HG03135 (cell line): Measurements from ENCODE around the gene RFWD3.
"Not testable (repeated sequence)": the region's sequence is repeated elsewhere in the genome, so short reads cannot be mapped to it uniquely, and the experiment has no call there.

Experiments used
- ATAC-seq: cut with Tn5 transposase; IDR thresholded peaks from one replicate; pipeline ENCODE4 v1.9.1; 2021; ENCODE audit warnings: mild to moderate bottlenecking, moderate library complexity; ENCODE audit not compliant: unreplicated experiment

Gene RFWD3, protein sequence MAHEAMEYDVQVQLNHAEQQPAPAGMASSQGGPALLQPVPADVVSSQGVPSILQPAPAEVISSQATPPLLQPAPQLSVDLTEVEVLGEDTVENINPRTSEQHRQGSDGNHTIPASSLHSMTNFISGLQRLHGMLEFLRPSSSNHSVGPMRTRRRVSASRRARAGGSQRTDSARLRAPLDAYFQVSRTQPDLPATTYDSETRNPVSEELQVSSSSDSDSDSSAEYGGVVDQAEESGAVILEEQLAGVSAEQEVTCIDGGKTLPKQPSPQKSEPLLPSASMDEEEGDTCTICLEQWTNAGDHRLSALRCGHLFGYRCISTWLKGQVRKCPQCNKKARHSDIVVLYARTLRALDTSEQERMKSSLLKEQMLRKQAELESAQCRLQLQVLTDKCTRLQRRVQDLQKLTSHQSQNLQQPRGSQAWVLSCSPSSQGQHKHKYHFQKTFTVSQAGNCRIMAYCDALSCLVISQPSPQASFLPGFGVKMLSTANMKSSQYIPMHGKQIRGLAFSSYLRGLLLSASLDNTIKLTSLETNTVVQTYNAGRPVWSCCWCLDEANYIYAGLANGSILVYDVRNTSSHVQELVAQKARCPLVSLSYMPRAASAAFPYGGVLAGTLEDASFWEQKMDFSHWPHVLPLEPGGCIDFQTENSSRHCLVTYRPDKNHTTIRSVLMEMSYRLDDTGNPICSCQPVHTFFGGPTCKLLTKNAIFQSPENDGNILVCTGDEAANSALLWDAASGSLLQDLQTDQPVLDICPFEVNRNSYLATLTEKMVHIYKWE

DNA sequence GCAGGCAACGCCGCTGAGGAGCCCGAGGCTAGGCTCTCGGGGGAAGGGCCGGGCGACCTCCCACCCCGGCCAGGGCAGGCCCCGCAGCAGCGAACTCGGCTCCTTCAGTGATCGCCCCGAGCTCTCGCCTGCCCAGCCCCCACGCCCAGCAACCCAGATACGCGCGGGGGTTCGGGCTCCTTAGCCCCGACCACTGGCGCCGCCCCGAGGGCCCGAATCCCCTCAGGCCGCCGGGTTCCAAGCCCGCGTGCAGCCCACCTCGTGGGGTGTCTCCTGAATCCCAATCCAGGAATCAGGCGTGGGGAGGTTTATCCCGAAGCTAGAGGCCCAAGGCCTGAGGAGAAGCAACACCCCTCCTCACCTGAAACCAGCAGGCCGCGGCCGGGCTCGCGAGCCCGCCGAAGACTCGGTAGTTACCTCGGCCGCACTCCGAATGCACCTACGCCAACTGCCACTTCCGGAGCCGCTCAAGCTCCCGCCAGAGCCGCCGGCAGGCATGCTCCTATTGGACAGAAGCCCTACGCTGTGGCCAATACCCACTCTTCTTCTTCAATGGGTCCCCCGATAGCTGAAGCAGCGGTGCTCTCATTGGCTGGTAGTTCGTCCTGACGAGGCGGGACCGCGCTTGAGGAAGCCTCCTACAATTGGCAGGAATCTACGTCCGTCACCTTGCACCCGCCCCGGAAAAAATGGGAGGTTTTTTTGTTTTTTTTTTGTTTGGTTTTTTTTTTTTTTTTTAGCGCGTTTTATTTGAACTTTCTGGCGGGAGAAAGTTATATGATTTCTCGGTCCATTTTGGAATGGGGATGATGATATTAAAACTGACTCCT is at the start of gene RFWD3:
RFWD3 (minus strand) TSS at position 453 of the 830 bp plus-strand sequence. CDS start 5,428 bp downstream, outside the sequence.
- peak; percentile 100 for ATAC-seq

DNA sequence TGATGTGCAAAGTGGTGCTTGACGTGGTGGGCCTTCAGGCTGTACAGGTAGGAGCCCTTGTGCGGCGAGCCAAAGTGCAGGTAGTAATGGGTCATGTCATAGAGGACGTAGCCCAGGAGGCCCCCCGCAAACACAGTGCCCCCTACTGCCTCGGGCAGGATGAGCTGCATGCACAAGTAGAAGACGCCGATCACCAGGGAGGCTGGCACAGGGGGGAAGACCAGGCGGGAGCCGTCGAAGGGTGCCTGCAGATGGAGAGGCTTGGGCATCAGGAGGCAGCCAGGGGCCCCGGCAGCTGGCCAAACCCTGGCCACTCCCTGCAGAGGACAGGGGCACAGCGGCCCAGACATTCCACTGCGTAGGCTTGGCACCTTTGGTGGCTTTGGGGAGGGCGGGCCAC is 49.7 kb upstream of the RFWD3 start:
- no peak for ATAC-seq

DNA sequence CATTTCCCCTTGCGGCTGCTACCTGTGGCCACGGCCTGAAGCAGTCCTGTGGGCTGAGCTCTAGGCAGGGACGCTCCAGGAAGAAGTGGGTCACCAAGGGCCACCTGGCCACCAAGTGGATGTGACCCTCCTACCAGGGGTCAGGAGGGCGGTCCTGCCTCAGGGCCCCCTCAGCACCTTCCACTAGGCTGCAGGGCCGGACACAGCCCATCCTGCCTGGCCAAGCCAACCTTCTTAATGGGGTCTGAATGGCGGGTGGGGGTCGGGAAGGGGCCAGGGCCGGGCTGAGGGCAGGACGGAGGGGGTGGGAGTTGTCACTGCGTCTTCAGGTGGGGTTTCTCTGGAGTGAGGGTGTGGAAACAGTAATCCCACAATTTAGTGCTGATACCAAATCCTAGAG is 47.2 kb upstream of the RFWD3 start:
- no peak for ATAC-seq

DNA sequence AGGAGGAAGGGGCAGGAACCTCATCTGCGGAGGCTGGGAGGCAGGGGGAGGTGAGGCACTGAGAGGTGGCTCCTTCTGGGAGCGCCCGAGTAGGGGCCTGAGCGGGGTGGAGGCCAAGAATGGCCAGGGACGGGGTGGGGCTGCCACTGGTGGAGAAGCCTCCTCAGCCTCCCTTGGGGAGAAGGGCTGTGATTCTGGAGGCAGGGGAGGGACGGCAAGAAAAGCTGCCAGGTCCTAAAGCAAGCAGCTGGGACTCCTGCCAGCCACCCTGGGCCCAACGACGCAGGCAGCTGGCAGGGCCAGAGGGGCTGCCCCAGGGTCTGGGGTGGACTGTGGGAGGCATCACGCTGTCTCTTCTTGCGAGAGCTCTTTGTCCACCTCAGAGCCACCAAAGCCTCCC is 46.6 kb upstream of the RFWD3 start:
- no peak for ATAC-seq

DNA sequence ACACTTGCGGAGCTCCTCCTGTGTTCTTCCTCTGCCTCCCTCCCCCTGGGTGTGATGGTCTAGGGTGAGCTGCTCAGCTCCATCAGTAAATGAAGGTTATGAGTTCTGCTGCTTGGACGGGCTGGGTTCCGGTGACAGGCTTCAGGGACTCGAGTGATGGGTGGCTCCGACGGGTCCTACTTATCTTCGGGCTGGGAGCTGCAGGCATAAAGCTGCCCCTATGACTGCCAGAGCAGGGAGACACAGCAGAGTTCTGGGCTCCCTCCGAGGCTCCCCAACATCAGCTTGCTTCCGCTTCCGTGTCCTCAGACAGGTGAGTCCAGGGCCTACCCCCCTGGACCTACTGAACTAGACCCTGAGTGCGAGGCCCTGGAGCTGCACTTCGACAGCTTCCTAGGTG is 45.3 kb upstream of the RFWD3 start:
- ATAC-seq, result no peak

DNA sequence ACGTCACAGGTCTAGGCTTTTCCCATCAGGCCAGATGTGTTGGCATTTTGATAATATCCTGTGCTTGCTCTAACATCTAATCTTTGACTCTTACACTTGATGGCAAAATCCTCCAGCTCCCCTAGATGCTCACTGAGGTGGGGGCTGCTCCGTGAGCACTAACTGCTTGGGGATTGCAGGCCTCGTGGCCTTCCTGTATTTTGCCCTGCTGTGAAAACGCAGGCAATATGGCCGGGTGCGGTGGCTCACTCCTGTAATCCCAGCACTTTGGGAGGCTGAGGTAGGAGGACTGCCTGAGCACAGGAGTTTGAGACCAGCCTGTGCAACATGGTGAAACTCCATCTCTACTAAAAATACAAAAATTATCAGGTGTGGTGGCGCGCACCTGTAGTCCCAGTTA is 43.7 kb upstream of the RFWD3 start:
- no peak for ATAC-seq

DNA sequence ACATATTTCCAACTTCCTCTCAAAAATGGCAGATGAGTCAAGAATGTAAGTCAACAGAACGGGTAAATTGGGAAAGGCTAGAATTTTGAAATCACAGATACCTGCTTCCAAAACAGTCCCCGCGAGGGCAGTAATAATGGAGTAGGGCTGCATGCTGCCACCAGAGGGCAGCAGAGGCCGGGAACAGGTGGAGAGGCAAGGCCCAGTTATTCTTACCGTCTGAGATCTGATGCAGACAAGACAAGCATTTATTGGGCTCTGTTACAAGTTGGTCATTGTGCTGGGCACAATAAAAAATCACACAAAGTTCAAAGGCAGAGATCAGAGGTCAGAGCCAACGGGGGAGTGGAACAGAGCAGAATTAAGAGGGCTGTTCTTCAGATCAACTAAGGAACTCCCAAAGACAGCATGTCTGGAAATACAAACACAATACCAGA is 42.8 kb upstream of the RFWD3 start:
- peak; percentile 89 for ATAC-seq

DNA sequence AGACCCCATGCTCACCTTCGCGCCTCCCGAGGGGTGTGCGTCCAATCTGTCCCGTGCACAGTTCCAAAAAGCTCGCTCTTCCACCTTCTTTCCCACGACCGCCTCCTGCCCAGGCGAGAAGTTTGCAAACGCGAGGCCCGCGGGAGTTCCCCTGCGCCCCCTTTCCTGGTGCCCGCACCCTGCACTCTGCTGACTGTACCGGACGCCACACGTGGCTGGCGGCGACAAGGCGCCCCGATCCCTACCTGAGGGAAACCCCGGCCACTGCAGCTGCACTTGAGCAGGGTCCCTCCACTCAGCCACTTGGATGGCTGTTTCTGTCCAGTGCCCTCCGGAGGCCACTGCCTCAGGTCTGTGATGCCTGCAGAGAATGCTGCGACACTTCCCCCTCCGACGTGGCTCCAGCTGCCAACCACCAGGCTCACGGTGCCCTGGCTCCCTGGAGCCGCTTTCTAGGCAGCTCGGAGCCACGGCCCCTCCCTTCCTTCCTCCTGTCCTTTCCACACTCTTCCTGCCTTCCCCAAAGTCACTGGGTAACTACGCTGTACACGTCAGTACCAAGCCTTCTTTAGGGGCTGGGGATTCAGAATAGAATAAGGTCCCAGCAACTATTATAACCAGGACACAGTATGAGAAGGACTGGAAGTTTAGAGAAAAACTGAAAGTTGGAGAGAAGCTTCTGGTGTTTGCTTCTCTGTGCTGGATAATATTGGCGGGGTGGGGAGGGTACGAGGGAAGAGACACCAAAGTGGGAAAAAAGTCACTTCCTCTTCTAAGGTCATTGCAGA is 34.0 kb upstream of the RFWD3 start, which contains the start of gene MLKL:
MLKL (minus strand) TSS at position 425 of the 788 bp plus-strand sequence. CDS start 5,105 bp downstream, outside the sequence.
- peak; percentile 43 for ATAC-seq

DNA sequence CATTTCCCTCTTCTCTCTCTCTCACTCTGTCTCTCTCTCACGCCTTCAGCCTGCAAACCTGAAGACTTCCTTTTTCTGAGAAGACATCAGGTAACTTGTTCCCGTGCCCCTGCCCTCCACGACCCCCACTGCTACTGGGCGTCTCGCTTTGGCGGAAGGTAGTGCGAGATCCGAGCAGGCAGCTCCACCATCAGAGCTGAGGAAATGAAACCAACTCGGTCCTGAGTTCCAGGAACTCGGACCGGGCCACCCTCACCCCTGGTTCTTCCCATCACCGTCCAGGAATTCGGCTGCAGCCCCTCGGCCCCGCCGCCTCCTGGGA is 33.4 kb upstream of the RFWD3 start:
- ATAC-seq, result no peak

DNA sequence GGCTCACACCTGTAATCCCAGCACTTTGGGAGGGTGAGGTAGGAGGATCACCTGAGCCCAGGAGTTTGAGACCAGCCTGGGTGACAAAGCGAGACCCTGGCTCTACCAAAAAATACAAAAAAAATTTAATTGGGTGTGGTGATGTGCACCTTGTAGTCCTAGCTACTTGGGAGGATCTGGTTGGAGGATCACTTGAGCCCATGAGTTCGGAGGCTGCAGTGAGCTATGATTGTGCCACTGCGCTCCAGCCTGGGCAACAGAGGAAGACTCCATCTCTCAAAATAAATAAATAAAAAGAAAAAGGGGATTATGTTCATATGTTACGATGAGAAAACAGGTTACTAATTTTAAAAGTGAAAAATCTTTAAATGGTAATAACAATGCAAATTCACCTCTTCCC is 33.0 kb upstream of the RFWD3 start:
- no peak for ATAC-seq

DNA sequence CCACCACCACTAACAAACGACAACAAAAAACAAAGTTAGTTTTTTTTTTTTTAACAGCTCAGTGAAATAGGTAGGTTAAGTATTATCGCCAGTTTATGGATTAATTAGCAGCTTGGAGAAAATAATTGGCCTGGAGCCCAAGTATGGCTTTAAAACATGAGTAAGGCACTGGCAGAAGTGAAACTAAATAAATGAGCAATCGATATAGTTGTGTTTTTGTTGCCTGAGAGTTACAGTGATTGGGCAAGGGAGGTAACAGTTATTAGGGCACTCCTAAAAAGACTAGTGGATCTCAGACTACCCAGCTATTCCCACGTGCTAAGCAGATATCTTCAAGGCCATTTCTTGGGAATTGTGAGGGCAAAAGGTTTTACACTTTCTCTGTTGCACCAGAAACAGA is 31.5 kb upstream of the RFWD3 start:
- no peak for ATAC-seq

DNA sequence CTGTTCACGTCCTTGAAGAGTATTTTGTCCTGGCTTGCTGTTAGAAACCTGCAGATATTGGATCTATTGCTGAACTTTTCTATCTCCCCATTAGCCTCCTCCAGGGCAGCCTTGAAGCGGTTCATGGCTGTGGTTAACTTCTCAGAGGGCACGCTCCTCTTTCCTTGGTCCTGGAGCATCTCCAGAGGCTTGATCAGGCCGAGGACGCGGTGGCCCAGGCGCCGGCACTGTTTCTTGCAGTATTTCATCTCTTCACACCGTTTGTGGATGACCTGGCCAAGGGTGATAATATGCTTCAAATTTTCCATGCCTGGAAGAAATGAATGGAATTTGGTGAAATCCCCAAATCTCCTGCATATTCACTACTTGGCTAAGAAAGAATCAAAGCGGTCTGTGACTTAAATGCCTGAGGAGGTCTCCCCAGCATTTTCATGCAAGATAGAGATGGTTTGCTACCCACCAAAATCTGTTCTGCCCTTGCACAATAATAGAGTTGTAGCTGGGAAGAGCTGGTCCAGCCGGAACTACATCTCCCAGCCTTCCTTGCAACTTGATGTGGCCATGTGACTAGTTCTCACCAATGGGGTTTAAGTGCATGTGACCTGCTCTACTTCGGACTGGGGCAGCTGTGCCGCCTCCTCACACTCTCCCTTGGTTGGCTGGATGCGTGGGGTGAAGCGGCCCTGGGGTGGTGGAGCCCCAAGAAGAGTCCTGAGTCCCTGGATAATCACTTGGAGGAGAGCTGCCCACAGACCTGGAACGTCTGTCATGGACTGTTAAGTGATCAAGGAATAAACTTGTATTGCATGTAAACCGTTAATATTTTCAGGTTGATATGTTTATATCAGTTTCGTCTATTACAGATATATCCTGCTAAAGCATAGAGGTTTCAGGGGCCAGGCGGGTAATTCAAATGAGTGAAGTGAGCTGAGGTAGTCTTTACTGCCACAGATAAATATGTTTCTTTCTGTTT is 29.1 kb upstream of the RFWD3 start:
- ATAC-seq, result peak; percentile 89

DNA sequence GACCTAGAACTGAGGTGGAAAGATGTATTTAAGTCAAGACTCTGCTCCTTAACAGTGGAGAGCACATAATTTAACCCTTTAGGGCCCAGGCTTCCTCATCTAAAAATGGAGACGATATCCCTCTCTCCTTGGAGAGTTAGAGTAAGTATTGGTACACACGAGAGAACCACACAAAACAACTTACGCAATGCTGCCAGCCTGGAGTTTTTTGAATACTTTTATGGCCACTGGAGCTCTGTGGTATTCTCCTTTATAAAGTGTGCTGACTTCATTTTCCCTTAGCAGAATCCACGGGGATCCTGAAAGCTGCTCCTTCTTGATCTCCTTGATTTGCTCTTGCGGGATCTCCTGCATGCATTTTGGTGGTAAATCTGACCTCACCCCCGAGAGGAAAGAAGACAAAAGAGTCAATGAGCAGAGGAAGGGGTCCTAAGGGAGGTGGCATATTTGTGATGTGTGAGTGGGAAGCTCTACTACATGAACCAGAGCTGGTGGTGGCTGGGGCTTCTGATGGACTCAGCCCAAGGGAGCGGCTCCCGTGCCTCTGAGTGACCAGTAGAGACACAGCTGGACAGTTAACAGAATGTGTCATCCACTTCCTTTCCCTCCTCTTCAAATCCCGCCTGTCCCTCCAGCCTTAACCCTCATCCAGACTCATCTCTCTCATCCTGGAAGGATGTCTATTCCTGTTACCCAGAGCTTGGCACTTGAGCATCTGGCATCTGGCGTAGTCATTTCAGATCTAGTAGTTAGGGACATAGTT is 24.6 kb upstream of the RFWD3 start:
- no peak for ATAC-seq

DNA sequence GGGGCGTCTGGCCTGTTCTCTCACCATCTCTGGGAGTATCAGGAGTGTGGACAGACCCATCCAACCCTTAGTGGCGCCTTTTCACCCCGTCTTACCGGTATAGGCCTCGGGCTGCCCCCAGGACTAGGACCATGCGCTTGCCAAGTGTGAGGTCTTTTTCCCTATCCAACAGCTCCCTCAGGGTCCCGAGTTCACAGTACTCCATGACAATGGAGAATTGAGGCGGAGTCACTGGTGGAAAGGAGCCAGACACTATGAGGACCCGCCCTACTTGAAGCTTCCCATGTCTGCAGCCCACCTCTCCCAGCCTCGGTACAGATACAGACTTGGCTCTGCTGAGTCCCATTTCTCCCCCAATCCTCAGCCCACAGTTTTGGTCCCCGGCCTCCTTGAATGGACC is 15.9 kb upstream of the RFWD3 start:
- ATAC-seq, result no peak

DNA sequence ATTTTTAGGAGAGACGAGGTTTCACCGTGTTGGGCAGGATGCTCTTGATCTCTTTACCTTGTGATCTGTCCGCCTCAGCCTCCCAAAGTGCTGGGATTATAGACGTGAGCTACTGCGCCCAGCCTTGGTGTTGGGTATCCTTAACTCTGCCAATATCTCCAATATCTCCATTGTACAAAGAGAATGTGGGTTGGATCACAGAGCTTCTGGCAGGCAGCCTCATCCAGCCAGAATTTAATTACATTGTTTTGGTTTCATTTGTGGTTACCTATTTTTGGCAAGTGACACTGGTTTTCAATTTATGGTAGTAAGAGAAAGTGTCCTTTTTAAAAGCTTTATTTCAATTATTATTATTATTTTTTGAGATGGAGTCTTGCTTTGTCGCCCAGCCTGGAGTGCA is 14.0 kb upstream of the RFWD3 start:
- ATAC-seq, result no peak

DNA sequence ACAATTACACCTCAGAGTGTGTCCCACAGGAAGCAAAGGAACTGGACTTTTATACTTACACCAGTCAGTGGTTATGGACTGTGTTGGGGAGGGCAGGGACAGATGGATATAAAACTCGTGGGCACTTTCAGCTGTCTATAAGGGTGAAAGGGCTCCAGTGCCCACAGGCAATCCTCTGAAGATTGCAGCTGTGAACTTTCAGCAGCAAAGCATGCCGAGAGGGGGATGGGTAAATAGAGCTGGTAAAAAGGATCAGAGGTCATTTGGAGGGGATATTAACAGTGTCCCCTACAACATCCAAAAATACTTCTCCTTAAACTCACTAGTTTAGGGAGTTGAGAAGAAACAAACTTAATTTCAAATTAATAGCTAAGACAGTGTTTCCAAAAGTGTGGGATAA is 13.3 kb upstream of the RFWD3 start:
- ATAC-seq, result no peak

DNA sequence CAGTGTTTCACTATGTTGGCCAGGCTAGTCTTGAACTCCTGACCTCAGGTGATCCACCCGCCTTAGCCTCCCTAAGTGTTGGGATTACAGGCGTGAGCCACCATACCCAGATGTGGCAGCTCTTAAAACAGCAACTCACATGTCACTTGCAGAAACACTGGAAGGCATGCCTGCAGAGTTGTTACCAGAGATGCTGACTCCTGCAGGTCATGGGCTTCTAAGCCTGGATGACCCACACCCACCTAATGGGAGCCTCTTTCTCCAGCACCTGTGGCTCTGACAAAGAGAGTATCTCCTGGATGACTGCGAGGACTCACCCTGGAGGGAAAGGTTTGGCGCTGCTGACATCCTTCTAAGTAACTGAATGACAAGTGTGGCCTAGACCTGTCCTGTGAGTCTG is 11.2 kb upstream of the RFWD3 start:
- ATAC-seq, result no peak

DNA sequence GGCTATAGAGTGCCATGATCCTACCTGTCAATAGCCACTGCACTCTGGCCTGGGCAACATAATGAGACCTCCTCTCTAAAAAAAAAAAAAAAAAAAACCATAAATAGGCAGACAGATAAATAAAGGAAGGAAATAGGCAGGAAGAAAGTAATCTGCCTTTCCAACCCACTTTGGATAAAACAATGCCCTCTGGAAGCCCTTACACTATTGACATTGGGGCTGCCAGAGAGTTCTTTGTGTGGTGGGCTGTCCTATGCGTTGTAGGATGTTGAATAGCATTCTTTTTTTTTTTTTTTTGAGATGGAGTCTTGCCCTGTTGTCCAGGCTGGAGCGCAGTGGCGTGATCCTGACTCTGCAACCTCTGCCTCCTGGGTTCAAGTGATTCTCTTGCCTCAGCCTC is 7.2 kb upstream of the RFWD3 start:
- ATAC-seq, result no peak

DNA sequence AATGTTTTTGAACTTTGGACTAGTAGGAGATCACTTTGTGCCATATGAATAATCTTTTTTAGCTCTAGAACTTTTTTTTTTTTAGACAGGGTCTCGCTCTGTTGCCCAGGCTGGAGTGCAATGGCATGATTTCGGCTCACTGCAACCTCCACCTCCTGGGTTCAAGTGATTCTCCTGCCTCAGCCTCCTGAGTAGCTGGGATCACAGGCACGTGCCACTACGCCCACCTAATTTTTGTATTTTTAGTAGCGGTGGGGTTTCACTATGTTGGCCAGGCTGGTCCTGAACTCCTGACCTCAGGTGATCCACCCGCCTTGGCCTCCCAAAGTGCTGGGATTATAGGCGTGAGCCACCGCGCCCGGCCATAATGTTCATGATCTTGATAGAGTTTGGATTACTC is 2.2 kb upstream of the RFWD3 start:
- not testable (repeated sequence) for ATAC-seq
